SU-DHL-6 (cell line): ENCODE results near the gene COX4I2.
"Not testable (repeated sequence)": the region's sequence is repeated elsewhere in the genome, so short reads cannot be mapped to it uniquely, and the experiment has no call there.

ENCODE experiments used
- EZH2phosphoT487 ChIP-seq: fragments of 200-600 bp; sonication (generic), shearing (Covaris generic); conservative IDR thresholded peaks from 2 replicates; pipeline ENCODE4 v1.6.1; 2018; ENCODE audit warnings: mild to moderate bottlenecking, antibody characterized with exemption, low read length, moderate library complexity, mixed read lengths
- TF ChIP-seq, protein P1 (sequence below): fragments of 200-600 bp; sonication (generic); IDR thresholded peaks from one replicate; pipeline ENCODE4 v1.5.1; 2017; ENCODE audit warnings: antibody characterized with exemption, mild to moderate bottlenecking, low read length, moderate library complexity; ENCODE audit not compliant: insufficient read depth, poor library complexity, severe bottlenecking

DNA sequence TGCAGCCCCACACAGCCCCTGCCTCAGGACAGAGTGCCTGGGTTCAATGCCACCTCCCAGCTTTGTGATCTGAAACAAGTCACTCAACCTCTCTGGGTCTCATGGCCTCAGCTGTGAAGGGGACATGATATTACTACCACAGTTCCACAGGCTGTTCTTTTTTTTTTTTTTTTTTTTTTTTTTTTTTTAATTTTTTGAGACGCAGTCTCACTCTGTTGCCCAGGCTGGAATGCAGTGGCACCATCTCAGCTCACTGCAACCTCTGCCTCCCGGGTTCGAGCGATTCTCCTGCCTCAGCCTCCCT lies 41.3 kb upstream of the COX4I2 start:
- TF ChIP-seq, protein P1, sequence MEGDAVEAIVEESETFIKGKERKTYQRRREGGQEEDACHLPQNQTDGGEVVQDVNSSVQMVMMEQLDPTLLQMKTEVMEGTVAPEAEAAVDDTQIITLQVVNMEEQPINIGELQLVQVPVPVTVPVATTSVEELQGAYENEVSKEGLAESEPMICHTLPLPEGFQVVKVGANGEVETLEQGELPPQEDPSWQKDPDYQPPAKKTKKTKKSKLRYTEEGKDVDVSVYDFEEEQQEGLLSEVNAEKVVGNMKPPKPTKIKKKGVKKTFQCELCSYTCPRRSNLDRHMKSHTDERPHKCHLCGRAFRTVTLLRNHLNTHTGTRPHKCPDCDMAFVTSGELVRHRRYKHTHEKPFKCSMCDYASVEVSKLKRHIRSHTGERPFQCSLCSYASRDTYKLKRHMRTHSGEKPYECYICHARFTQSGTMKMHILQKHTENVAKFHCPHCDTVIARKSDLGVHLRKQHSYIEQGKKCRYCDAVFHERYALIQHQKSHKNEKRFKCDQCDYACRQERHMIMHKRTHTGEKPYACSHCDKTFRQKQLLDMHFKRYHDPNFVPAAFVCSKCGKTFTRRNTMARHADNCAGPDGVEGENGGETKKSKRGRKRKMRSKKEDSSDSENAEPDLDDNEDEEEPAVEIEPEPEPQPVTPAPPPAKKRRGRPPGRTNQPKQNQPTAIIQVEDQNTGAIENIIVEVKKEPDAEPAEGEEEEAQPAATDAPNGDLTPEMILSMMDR, result not testable (repeated sequence)
- TF ChIP-seq EZH2phosphoT487, result not testable (repeated sequence)
